Measurements from ENCODE around the gene SPATA19.

The SPATA19 gene

GRCh38 chr11:133809569-133810491 is 35.5 kb downstream of the SPATA19 start:
- H3K4me3 ChIP-seq (ENCODE audit: low read length), result no peak overlapping the region
- no peak for DNase-seq (ENCODE audit: low read depth)
- no peak for TF ChIP-seq CTCF (conservative IDR thresholded peaks at IDR 0.05; ENCODE audit: low read length)

- no peak for DNase-seq (ENCODE audit: low read depth)
- TF ChIP-seq CTCF (conservative IDR thresholded peaks at IDR 0.05; ENCODE audit: low read length), result no peak
- H3K4me3 ChIP-seq (ENCODE audit: low read length), result no peak overlapping the region
Measured at GRCh38 chr11:133808393-133809140, 36.7 kb downstream of the SPATA19 start.

GRCh38 chr11:133803026-133803425 is 42.3 kb downstream of the SPATA19 start:
- no peak for TF ChIP-seq CTCF (conservative IDR thresholded peaks at IDR 0.05; ENCODE audit: low read length)
- no peak for DNase-seq (ENCODE audit: low read depth)

GRCh38 chr11:133801356-133801755 is 44.0 kb downstream of the SPATA19 start:
- TF ChIP-seq CTCF (conservative IDR thresholded peaks at IDR 0.05; ENCODE audit: low read length), result no peak
- H3K4me3 ChIP-seq (ENCODE audit: low read length), result no peak overlapping the region
- DNase-seq (ENCODE audit: low read depth), result no peak

More at GRCh38 chr11:133803026-133803425, 42.3 kb downstream of the SPATA19 start:
- H3K4me3 ChIP-seq (ENCODE audit: low read length), result no peak overlapping the region

GRCh38 chr11:133800666-133801065 is 44.6 kb downstream of the SPATA19 start:
- H3K4me3 ChIP-seq (ENCODE audit: low read length), result no peak overlapping the region
- TF ChIP-seq CTCF (conservative IDR thresholded peaks at IDR 0.05; ENCODE audit: low read length), result no peak
- DNase-seq (ENCODE audit: low read depth), result no peak

GRCh38 chr11:133797554-133797953 is 47.8 kb downstream of the SPATA19 start:
- H3K4me3 ChIP-seq (ENCODE audit: low read length), result no peak overlapping the region
- TF ChIP-seq CTCF (conservative IDR thresholded peaks at IDR 0.05; ENCODE audit: low read length), result no peak
- DNase-seq (ENCODE audit: low read depth), result no peak
